Measurements from ENCODE around the gene CFHR5. TPM values are rescaled to one million over a fixed set of nuclear protein-coding genes. Genes with fewer than 3 reads are reported as not detected.
"Not testable (repeated sequence)": the region's sequence is repeated elsewhere in the genome, so short reads cannot be mapped to it uniquely, and the experiment has no call there.

Gene CFHR5
- total and polyA plus RNA-seq, 2 donors (not counting 3 experiments of a cell fraction or from before 2014, with no cell fraction given), result not detected

DNA sequence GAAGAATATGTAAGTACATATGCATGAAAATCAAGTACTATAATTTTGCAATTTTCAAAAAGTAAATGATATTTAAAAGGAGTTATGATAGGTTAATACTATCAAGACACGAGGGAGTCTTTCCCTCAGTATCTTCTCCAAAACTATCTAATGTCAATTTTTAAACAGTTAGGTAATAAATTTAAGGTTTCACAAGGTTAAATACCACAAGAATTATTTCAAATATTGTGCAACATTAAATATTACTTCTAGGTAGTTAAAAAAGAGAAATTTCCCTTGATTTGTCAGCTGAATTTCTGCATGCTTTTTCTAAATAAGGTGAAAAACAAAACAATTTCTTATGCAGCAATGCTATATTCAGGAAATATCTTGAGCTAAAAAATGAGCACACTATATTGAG lies 3.5 kb downstream of the CFHR5 start:
- FAIRE-seq (no peak), DNase-seq (ENCODE audit: low read depth, low spot score) (no peak)
- dilution Hi-C loops (cut with MboI; ENCODE audit: extremely low pct_ligation_motif_present, low sequenced_read_pairs) (no loop called here), intact Hi-C loops (cut with micrococcal nuclease) (no loop called here)
- no peaks in the 10 kb centered on the region for H3K9me3 ChIP-seq (replicated peaks; ENCODE audit: control insufficient read depth, insufficient read depth, low read length)
- no peak overlapping the region for H2AFZ ChIP-seq (ENCODE audit: low read depth, low read length)
- H3K9me1 ChIP-seq (replicated peaks; ENCODE audit: control insufficient read depth, extremely low read depth, insufficient read depth, low read length), result no peaks in the 10 kb centered on the region
- H4K20me1 ChIP-seq (replicated peaks; ENCODE audit: control insufficient read depth, extremely low read depth, insufficient read depth, low read length), result no peaks in the 10 kb centered on the region
- no peak overlapping the region for H3K27ac ChIP-seq (ENCODE audit: insufficient read depth, low read depth, low read length)
- CTCF ChIA-PET, result interaction anchor here (1.5 to 2.2 kb wide), 2 partner anchors 8 to 11 kb away, joined by 3 to 5 read pairs; no protein-coding TSS in a partner anchor
- no peaks in the 10 kb centered on the region for H3K4me1 ChIP-seq (ENCODE audit: control insufficient read depth, extremely low read depth, insufficient read depth, low read length)
- no TSS peak for BruUV-seq (replicated peaks)
- no peak overlapping the region for H3K4me3 ChIP-seq (replicated peaks in 1 of 3; ENCODE audit: insufficient read depth in 1 of 3, low read depth in 1 of 3, low read length in 3 of 3)
- H3K9ac ChIP-seq (replicated peaks; ENCODE audit: extremely low read depth, insufficient read depth, low read length), result no peak overlapping the region
- POLR2A ChIA-PET, result no interaction called here
- H3K4me2 ChIP-seq (ENCODE audit: insufficient read depth, low read length), result no peak overlapping the region
- no peak for TF ChIP-seq MYC (IDR thresholded peaks at IDR 0.05; ENCODE audit: low read depth, low read length)
- no peak for TF ChIP-seq FOS (IDR thresholded peaks at IDR 0.05; ENCODE audit: borderline replicate concordance, insufficient read depth, low read length)
- no peak for TF ChIP-seq MAX (IDR thresholded peaks at IDR 0.05; ENCODE audit: insufficient read depth, insufficient read length)
- TF ChIP-seq CTCF (IDR thresholded peaks at IDR 0.05; ENCODE audit: extremely low read depth in 1 of 2, insufficient read depth in 1 of 2, low read depth in 1 of 2, low read length in 2 of 2), result no peak
- no peak for TF ChIP-seq POLR2A (IDR thresholded peaks at IDR 0.05; ENCODE audit: low read depth, low read length)
- no peak for TF ChIP-seq GATA2 (IDR thresholded peaks at IDR 0.05; ENCODE audit: insufficient read depth, insufficient read length, low read depth, low read length)
- no peak for TF ChIP-seq JUN (IDR thresholded peaks at IDR 0.05; ENCODE audit: borderline replicate concordance, insufficient read depth, insufficient read length, low read depth)
- no peak for TF ChIP-seq EZH2 (IDR thresholded peaks at IDR 0.05; ENCODE audit: borderline replicate concordance, low read depth, low read length, severe bottlenecking)
- TF ChIP-seq POLR2AphosphoS5 (IDR thresholded peaks at IDR 0.05; ENCODE audit: insufficient read depth, low read depth, low read length), result no peak
- H3K79me2 ChIP-seq (ENCODE audit: control insufficient read depth, insufficient read depth, low read length), result no peaks in the 10 kb centered on the region
- no peaks in the 10 kb centered on the region for H3K27me3 ChIP-seq (ENCODE audit: control insufficient read depth in 2 of 2, insufficient read depth in 2 of 2, low read length in 2 of 2)
- no peaks in the 10 kb centered on the region for H3K36me3 ChIP-seq (ENCODE audit: control insufficient read depth in 2 of 2, extremely low read depth in 1 of 2, insufficient read depth in 2 of 2, low read length in 2 of 2)

- POLR2A ChIA-PET, result not testable (repeated sequence)
- CTCF ChIA-PET, result interaction anchor here (2.2 kb wide), 1 partner anchor 10 kb away, joined by 5 read pairs; no protein-coding TSS in a partner anchor
Observed at GRCh38 chr1:196982247-196982646, 4.9 kb downstream of the CFHR5 start.

More at GRCh38 chr1:196982247-196982646, 4.9 kb downstream of the CFHR5 start:
- H3K27ac ChIP-seq (ENCODE audit: insufficient read depth, low read depth, low read length); FAIRE-seq; H3K9me3 ChIP-seq (replicated peaks; ENCODE audit: control insufficient read depth, insufficient read depth, low read length); H3K9ac ChIP-seq (replicated peaks; ENCODE audit: extremely low read depth, insufficient read depth, low read length); H3K4me1 ChIP-seq (ENCODE audit: control insufficient read depth, extremely low read depth, insufficient read depth, low read length); H3K9me1 ChIP-seq (replicated peaks; ENCODE audit: control insufficient read depth, extremely low read depth, insufficient read depth, low read length); H4K20me1 ChIP-seq (replicated peaks; ENCODE audit: control insufficient read depth, extremely low read depth, insufficient read depth, low read length); H3K4me3 ChIP-seq (replicated peaks in 1 of 3; ENCODE audit: insufficient read depth in 1 of 3, low read depth in 1 of 3, low read length in 3 of 3); H3K79me2 ChIP-seq (ENCODE audit: control insufficient read depth, insufficient read depth, low read length); H3K36me3 ChIP-seq (ENCODE audit: control insufficient read depth in 2 of 2, extremely low read depth in 1 of 2, insufficient read depth in 2 of 2, low read length in 2 of 2); H3K4me2 ChIP-seq (ENCODE audit: insufficient read depth, low read length); H2AFZ ChIP-seq (ENCODE audit: low read depth, low read length); H3K27me3 ChIP-seq (ENCODE audit: control insufficient read depth in 2 of 2, insufficient read depth in 2 of 2, low read length in 2 of 2); intact Hi-C loops (cut with micrococcal nuclease); dilution Hi-C loops (cut with MboI; ENCODE audit: extremely low pct_ligation_motif_present, low sequenced_read_pairs); DNase-seq (ENCODE audit: low read depth, low spot score); BruUV-seq (replicated peaks): not testable (repeated sequence)
